ENCODE data around the gene SLC9A3.

The SLC9A3 gene

GRCh38 chr5:570446-570845 lies 46.2 kb upstream of the SLC9A3 start:
- peaks cover 4% of the 10 kb centered on the region; the same call in 1 of the 2 replicates for H3K27me3 ChIP-seq (ENCODE audit: control insufficient read depth, low read length)
- H3K4me2 ChIP-seq (ENCODE audit: low read length) = no peak overlapping the region
- TF ChIP-seq CTCF (IDR thresholded peaks at IDR 0.05; ENCODE audit: low read depth, low read length, poor library complexity, severe bottlenecking) (no peak), EZH2phosphoT487 (IDR thresholded peaks at IDR 0.05; ENCODE audit: borderline replicate concordance, low read length) (no peak)
- no peaks in the 10 kb centered on the region for H3K9me2 ChIP-seq (replicated peaks; ENCODE audit: control insufficient read depth, low read length)
- H3K27ac ChIP-seq (ENCODE audit: low read depth, low read length) = no peak overlapping the region
- H4K20me1 ChIP-seq (ENCODE audit: control insufficient read depth, insufficient read depth, low read depth, low read length) = no peaks in the 10 kb centered on the region
- no peaks in the 10 kb centered on the region for H3K4me1 ChIP-seq (ENCODE audit: control insufficient read depth, low read length)
- no peaks in the 10 kb centered on the region for H3K9me3 ChIP-seq (ENCODE audit: control insufficient read depth, insufficient read depth, low read length)
- no peaks in the 10 kb centered on the region for H3K36me3 ChIP-seq (ENCODE audit: control insufficient read depth, low read length)
- H3F3A ChIP-seq (ENCODE audit: control insufficient read depth, insufficient read depth) = no peaks in the 10 kb centered on the region
- no peak overlapping the region for H3K4me3 ChIP-seq (ENCODE audit: low read length)
- H3K79me2 ChIP-seq (ENCODE audit: control insufficient read depth, low read length) = no peaks in the 10 kb centered on the region

- H3K9me2 ChIP-seq (replicated peaks; ENCODE audit: control insufficient read depth, low read length) = no peaks in the 10 kb centered on the region
- TF ChIP-seq EZH2phosphoT487 (IDR thresholded peaks at IDR 0.05; ENCODE audit: borderline replicate concordance, low read length) = no peak
- no peak for TF ChIP-seq CTCF (IDR thresholded peaks at IDR 0.05; ENCODE audit: low read depth, low read length, poor library complexity, severe bottlenecking)
- no peaks in the 10 kb centered on the region for H3K36me3 ChIP-seq (ENCODE audit: control insufficient read depth, low read length)
- H4K20me1 ChIP-seq (ENCODE audit: control insufficient read depth, insufficient read depth, low read depth, low read length) = no peaks in the 10 kb centered on the region
- H3K9me3 ChIP-seq (ENCODE audit: control insufficient read depth, insufficient read depth, low read length) = no peaks in the 10 kb centered on the region
- H3F3A ChIP-seq (ENCODE audit: control insufficient read depth, insufficient read depth) = no peaks in the 10 kb centered on the region
- H3K4me3 ChIP-seq (ENCODE audit: low read length) = no peak overlapping the region
- no peak overlapping the region for H3K27ac ChIP-seq (ENCODE audit: low read depth, low read length)
- H3K79me2 ChIP-seq (ENCODE audit: control insufficient read depth, low read length) = no peaks in the 10 kb centered on the region
- no peak overlapping the region for H3K4me2 ChIP-seq (ENCODE audit: low read length)
- H3K27me3 ChIP-seq (ENCODE audit: control insufficient read depth, low read length) = peaks cover 4% of the 10 kb centered on the region; the same call in 1 of the 2 replicates
- H3K4me1 ChIP-seq (ENCODE audit: control insufficient read depth, low read length) = no peaks in the 10 kb centered on the region
Measured at GRCh38 chr5:569868-570361, 45.7 kb upstream of the SLC9A3 start.

- no peaks in the 10 kb centered on the region for H3K79me2 ChIP-seq (ENCODE audit: control insufficient read depth, low read length)
- H4K20me1 ChIP-seq (ENCODE audit: control insufficient read depth, insufficient read depth, low read depth, low read length) = no peaks in the 10 kb centered on the region
- peaks cover 4% of the 10 kb centered on the region; the same call in 1 of the 2 replicates for H3K27me3 ChIP-seq (ENCODE audit: control insufficient read depth, low read length)
- H3K9me2 ChIP-seq (replicated peaks; ENCODE audit: control insufficient read depth, low read length) = no peaks in the 10 kb centered on the region
- H3F3A ChIP-seq (ENCODE audit: control insufficient read depth, insufficient read depth) = no peaks in the 10 kb centered on the region
- H3K4me2 ChIP-seq (ENCODE audit: low read length) = no peak overlapping the region
- no peak overlapping the region for H3K4me3 ChIP-seq (ENCODE audit: low read length)
- TF ChIP-seq EZH2phosphoT487 (IDR thresholded peaks at IDR 0.05; ENCODE audit: borderline replicate concordance, low read length) = no peak
- no peak for TF ChIP-seq CTCF (IDR thresholded peaks at IDR 0.05; ENCODE audit: low read depth, low read length, poor library complexity, severe bottlenecking)
- H3K36me3 ChIP-seq (ENCODE audit: control insufficient read depth, low read length) = no peaks in the 10 kb centered on the region
- no peak overlapping the region for H3K27ac ChIP-seq (ENCODE audit: low read depth, low read length)
- H3K4me1 ChIP-seq (ENCODE audit: control insufficient read depth, low read length) = no peaks in the 10 kb centered on the region
- no peaks in the 10 kb centered on the region for H3K9me3 ChIP-seq (ENCODE audit: control insufficient read depth, insufficient read depth, low read length)
Measured at GRCh38 chr5:569358-569867, 45.2 kb upstream of the SLC9A3 start.
